K562 (cell line): ENCODE results near the gene FAM111B. TPM values are rescaled to one million over a fixed set of nuclear protein-coding genes. Genes with fewer than 3 reads are reported as not detected.

ENCODE experiments used
- ATAC-seq: fragments of 200-7000 bp; cut with Tn5 transposase; 3 replicates; pipeline ENCODE4 v1.9.1; 2020; ENCODE audit warnings: moderate library complexity
- BruUV-seq: library from RNA; stranded (reverse); fragments of 400-500 nt; replicated peaks from 2 replicates; lab custom pipeline; 2021; lab: Mats Ljungman, UMichigan
- CTCF ChIA-PET: fragments of 300-600 bp; formaldehyde crosslinking; extraction: SDS; loops from one replicate; lab custom pipeline; 2021; ENCODE audit warnings: low intra/inter-chr PET ratio; lab: Yijun Ruan, JAX
- POLR2A ChIA-PET: fragments of 300-600, 350-650 bp; sonication (Branson Sonifier 250); formaldehyde crosslinking; extraction: SDS; loops from one replicate; lab custom pipeline; 2021; ENCODE audit warnings: antibody characterized with exemption, inconsistent platforms; lab: Yijun Ruan, JAX
- DNase-seq, 4 experiments: peaks; one replicate each; pipeline versions ENCODE4 v3.0.0 to v3.0.0-alpha.2; 2011 to 2018; ENCODE audit warnings: low spot score in 3 of 4, mixed read lengths in 3 of 4; ENCODE audit errors: extremely low read depth in 1 of 4
- FAIRE-seq: peaks from 2 replicates; lab custom pipeline; 2011; peaks lifted over from hg19 to GRCh38; lab: Jason Lieb, UNC
- H2AFZ ChIP-seq: 2 replicates; pipeline ENCODE4 v1.6.0; 2011; ENCODE audit warnings: low read depth, low read length, control low read depth, inconsistent platforms
- H3K27ac ChIP-seq: fragments of 200-600 bp; 3 replicates; pipeline ENCODE4 v1.8.0; 2011; ENCODE audit warnings: low read depth, mild to moderate bottlenecking, control low read depth, inconsistent platforms, low read length, moderate library complexity, mixed read lengths; ENCODE audit errors: extremely low read depth
- H3K27me3 ChIP-seq, 2 experiments: fragments of 300-600 bp in 1 of 2; 2 replicates in 1 of 2; 3 replicates in 1 of 2; pipeline versions ENCODE4 v1.6.0 to v1.8.0; 2011; ENCODE audit warnings: inconsistent platforms in 2 of 2, low read length in 2 of 2, mild to moderate bottlenecking in 1 of 2, mixed read lengths in 1 of 2, moderate library complexity in 1 of 2; ENCODE audit not compliant: control insufficient read depth in 2 of 2, insufficient read depth in 2 of 2
- H3K36me3 ChIP-seq: fragments of 300-600 bp; 3 replicates; pipeline ENCODE4 v1.8.0; 2011; ENCODE audit warnings: mild to moderate bottlenecking, low read length, inconsistent platforms; ENCODE audit not compliant: control insufficient read depth, insufficient read depth
- H3K4me1 ChIP-seq, 2 experiments: fragments of 200-600 bp in 1 of 2; replicated peaks in 1 of 2; 2 replicates in 1 of 2; 3 replicates in 1 of 2; pipeline versions ENCODE4 v1.5.1 to v1.8.0; 2011; ENCODE audit warnings: inconsistent platforms in 2 of 2, low read length in 2 of 2, mild to moderate bottlenecking in 1 of 2, mixed read lengths in 1 of 2, moderate library complexity in 1 of 2; ENCODE audit not compliant: control insufficient read depth in 2 of 2, insufficient read depth in 2 of 2
- H3K4me2 ChIP-seq: 2 replicates; pipeline ENCODE4 v1.6.1; 2011; ENCODE audit warnings: low read length, control low read depth, inconsistent platforms, mixed read lengths; ENCODE audit not compliant: insufficient read depth
- H3K4me3 ChIP-seq: fragments of 200-600 bp; sonication (generic), shearing (Covaris generic); 2 replicates; pipeline ENCODE4 v1.5.1; 2016; ENCODE audit warnings: control low read depth, inconsistent platforms
- H3K79me2 ChIP-seq: fragments of 200-600 bp; 3 replicates; pipeline ENCODE4 v1.8.0; 2011; ENCODE audit warnings: low read length, inconsistent platforms; ENCODE audit not compliant: control insufficient read depth, insufficient read depth
- H3K9ac ChIP-seq, 2 experiments: 2 replicates each; pipeline versions ENCODE4 v1.6.0 to v1.6.1; 2011; ENCODE audit warnings: low read depth in 2 of 2, low read length in 2 of 2, control low read depth in 1 of 2, inconsistent platforms in 1 of 2, mild to moderate bottlenecking in 1 of 2, mixed read lengths in 1 of 2; ENCODE audit not compliant: insufficient read depth in 1 of 2
- H3K9me1 ChIP-seq: one replicate; pipeline ENCODE4 v1.6.0; 2011; ENCODE audit warnings: inconsistent platforms, mild to moderate bottlenecking, low read length, moderate library complexity; ENCODE audit not compliant: control insufficient read depth, insufficient read depth
- H3K9me3 ChIP-seq: replicated peaks from 2 replicates; pipeline ENCODE4 v1.5.1; 2011; ENCODE audit warnings: low read depth, low read length, inconsistent platforms; ENCODE audit not compliant: control insufficient read depth, insufficient read depth
- H4K20me1 ChIP-seq: replicated peaks from 2 replicates; pipeline ENCODE4 v1.6.1; 2011; ENCODE audit warnings: low read length, inconsistent platforms, mixed read lengths; ENCODE audit not compliant: control insufficient read depth, insufficient read depth
- TCF7L2 ChIP-seq: fragments of 150-350 bp; IDR thresholded peaks from 2 replicates; pipeline ENCODE4 v1.6.1; 2016; ENCODE audit warnings: low read depth, mild to moderate bottlenecking, low read length, moderate library complexity
- TFE3 ChIP-seq: fragments of 450-650 bp; formaldehyde crosslinking; IDR thresholded peaks from 2 replicates; pipeline ENCODE4 v1.4.0; 2020; ENCODE audit warnings: mild to moderate bottlenecking, mixed read lengths
- ZBTB2 ChIP-seq: fragments of 450-650 bp; IDR thresholded peaks from 2 replicates; pipeline ENCODE4 v1.6.1; 2016; ENCODE audit warnings: antibody characterized with exemption
- WGBS: fragments of 100-300 bp; shearing (Covaris generic); methylation state at CpG from one replicate; pipeline ENCODE4 v1.1.6; 2016; ENCODE audit warnings: low coverage, mixed read lengths; ENCODE audit not compliant: insufficient coverage; ENCODE audit errors: missing lambda C conversion rate; 5-methylcytosine and 5-hydroxymethylcytosine counted together
- in situ Hi-C: fragments of 300-500 bp; cut with MboI; formaldehyde crosslinking; loops from 4 replicates; pipeline ENCODE4 v1.15.0; 2018; ENCODE audit warnings: inconsistent platforms, mixed read lengths
- intact Hi-C: fragments of 100-400 bp; cut with micrococcal nuclease; formaldehyde crosslinking; loops from 2 replicates; pipeline ENCODE4 v1.14.2; 2022
- polyA plus RNA-seq, 8 experiments: library from polyadenylated mRNA; depleted of rRNA in 4 of 8; stranded (reverse) in 5 of 8; unstranded in 3 of 8; fragments of >200 nt; fragmentation: Nextera tagmentation in 2 of 8; fragmentation: Illumina TruSeq in 1 of 8; extraction: Ambion mirVana in 2 of 8; extraction: Trizol in 1 of 8; gene quantifications; 2 replicates each; pipeline versions ENCODE4 v1.2.1 to v1.2.3, GENCODE V29; 2011 to 2014; ENCODE audit warnings: inconsistent platforms in 1 of 8, missing spikeins in 1 of 8
- total RNA-seq, 7 experiments: library from RNA; depleted of rRNA in 6 of 7; stranded (reverse); fragments of >200 nt in 6 of 7; fragmentation: Illumina TruSeq in 2 of 7; extraction: Trizol in 2 of 7; gene quantifications; 2 replicates each; pipeline versions ENCODE4 v1.2.1 to v1.2.3, GENCODE V29; 2011 to 2021; ENCODE audit warnings: low replicate concordance in 1 of 7

FAM111B gene
- total and polyA plus RNA-seq, 9 of the 15 experiments (the other 6 are each of a cell fraction or from before 2014, with no cell fraction given), result 0.01 to 0.33 (median 0.06) TPM; not detected in 5

GRCh38 chr11:59115553-59115952 lies 8.5 kb downstream of the FAM111B start:
- FAIRE-seq, result no peak
- no peak overlapping the region for H3K27ac ChIP-seq
- H3K36me3 ChIP-seq, result no peaks in the 10 kb centered on the region
- no peak for DNase-seq
- no peaks in the 10 kb centered on the region for H4K20me1 ChIP-seq
- no peak overlapping the region for H3K9ac ChIP-seq
- no peak overlapping the region for H3K4me3 ChIP-seq
- H3K4me1 ChIP-seq, result no peaks in the 10 kb centered on the region
- H3K79me2 ChIP-seq, result no peaks in the 10 kb centered on the region
- H3K9me1 ChIP-seq, result no peaks in the 10 kb centered on the region
- no peaks in the 10 kb centered on the region for H3K9me3 ChIP-seq
- ChIA-PET CTCF (no interaction called here), POLR2A (no interaction called here)
- H2AFZ ChIP-seq, result no peak overlapping the region
- no peaks in the 10 kb centered on the region for H3K27me3 ChIP-seq
- no peak for ATAC-seq
- TF ChIP-seq ZBTB2, result no peak
- no peak for TF ChIP-seq TCF7L2
- TF ChIP-seq TFE3, result peak; percentile 7; the same call in 1 of the 2 replicates
- no TSS peak for BruUV-seq
- H3K4me2 ChIP-seq, result no peak overlapping the region
- intact Hi-C loops (no loop called here), in situ Hi-C loops (no loop called here)
- 0% methylated on average over 1 of the region's 1 CpG for WGBS
